ENCODE data around the gene FGF1.

FGF1 gene

DNA sequence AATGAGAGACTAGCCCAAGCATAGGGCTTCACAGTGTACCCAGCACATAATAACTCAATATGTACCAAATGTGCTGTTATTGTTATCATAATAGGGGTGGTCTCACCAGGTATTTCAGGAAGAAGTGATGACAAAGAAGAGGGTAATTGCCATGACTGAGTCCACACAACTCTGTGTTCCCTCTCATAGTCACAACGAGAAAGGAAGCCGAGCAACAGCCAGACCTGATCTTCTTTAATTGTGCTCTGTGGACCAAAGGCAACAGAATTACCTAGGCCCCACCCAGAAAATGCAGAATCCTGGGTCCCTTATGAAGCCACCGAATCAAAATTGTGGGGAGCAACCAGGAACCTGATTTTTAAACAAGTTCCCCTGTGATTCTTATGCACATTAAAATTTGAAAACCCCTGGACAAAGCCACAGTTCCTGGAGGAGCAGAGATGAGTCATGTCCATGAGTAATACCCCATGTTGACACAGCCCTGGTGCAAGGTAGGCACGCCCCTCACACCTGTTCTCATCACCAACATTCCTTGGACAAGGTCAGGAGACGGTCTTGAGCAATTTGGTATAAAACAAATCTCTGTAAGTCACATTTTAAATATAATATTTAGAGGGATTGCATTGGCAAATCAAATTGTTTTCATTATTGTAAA, 5.2 kb downstream of the FGF1 start:
- DNase-seq (ENCODE audit: low read depth): no peak

GRCh38 chr5:142679744-142680143, 6.1 kb downstream of the FGF1 start:
- H3K4me3 ChIP-seq (ENCODE audit: low read length): no peak overlapping the region
- DNase-seq (ENCODE audit: low read depth): no peak

More for the DNA sequence above, 5.2 kb downstream of the FGF1 start:
- TF ChIP-seq, protein P1, sequence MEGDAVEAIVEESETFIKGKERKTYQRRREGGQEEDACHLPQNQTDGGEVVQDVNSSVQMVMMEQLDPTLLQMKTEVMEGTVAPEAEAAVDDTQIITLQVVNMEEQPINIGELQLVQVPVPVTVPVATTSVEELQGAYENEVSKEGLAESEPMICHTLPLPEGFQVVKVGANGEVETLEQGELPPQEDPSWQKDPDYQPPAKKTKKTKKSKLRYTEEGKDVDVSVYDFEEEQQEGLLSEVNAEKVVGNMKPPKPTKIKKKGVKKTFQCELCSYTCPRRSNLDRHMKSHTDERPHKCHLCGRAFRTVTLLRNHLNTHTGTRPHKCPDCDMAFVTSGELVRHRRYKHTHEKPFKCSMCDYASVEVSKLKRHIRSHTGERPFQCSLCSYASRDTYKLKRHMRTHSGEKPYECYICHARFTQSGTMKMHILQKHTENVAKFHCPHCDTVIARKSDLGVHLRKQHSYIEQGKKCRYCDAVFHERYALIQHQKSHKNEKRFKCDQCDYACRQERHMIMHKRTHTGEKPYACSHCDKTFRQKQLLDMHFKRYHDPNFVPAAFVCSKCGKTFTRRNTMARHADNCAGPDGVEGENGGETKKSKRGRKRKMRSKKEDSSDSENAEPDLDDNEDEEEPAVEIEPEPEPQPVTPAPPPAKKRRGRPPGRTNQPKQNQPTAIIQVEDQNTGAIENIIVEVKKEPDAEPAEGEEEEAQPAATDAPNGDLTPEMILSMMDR (conservative IDR thresholded peaks at IDR 0.05; ENCODE audit: low read depth, low read length): no peak
- no peak overlapping the region for H3K4me3 ChIP-seq (ENCODE audit: low read length)

GRCh38 chr5:142678529-142678928, 7.4 kb downstream of the FGF1 start:
- no peak overlapping the region for H3K4me3 ChIP-seq (ENCODE audit: low read length)
- no peak for DNase-seq (ENCODE audit: low read depth)
- TF ChIP-seq, protein P1 (conservative IDR thresholded peaks at IDR 0.05; ENCODE audit: low read depth, low read length): no peak

More at GRCh38 chr5:142679744-142680143, 6.1 kb downstream of the FGF1 start:
- TF ChIP-seq, protein P1 (conservative IDR thresholded peaks at IDR 0.05; ENCODE audit: low read depth, low read length): no peak

GRCh38 chr5:142677198-142677597, 8.7 kb downstream of the FGF1 start:
- TF ChIP-seq, protein P1 (conservative IDR thresholded peaks at IDR 0.05; ENCODE audit: low read depth, low read length): no peak
- no peak for DNase-seq (ENCODE audit: low read depth)
- H3K4me3 ChIP-seq (ENCODE audit: low read length): no peak overlapping the region

- TF ChIP-seq, protein P1 (conservative IDR thresholded peaks at IDR 0.05; ENCODE audit: low read depth, low read length): no peak
Observed at GRCh38 chr5:142676318-142676717, 9.6 kb downstream of the FGF1 start.

GRCh38 chr5:142674531-142675469, 11.1 kb downstream of the FGF1 start:
- TF ChIP-seq, protein P1 (conservative IDR thresholded peaks at IDR 0.05; ENCODE audit: low read depth, low read length): no peak
- DNase-seq (ENCODE audit: low read depth): no peak
- no peak overlapping the region for H3K4me3 ChIP-seq (ENCODE audit: low read length)

More at GRCh38 chr5:142676318-142676717, 9.6 kb downstream of the FGF1 start:
- no peak for DNase-seq (ENCODE audit: low read depth)
- H3K4me3 ChIP-seq (ENCODE audit: low read length): no peak overlapping the region

Measured in retinal pigment epithelial cell (primary cell).